Endometrium (tissue), 2 donors: ENCODE measurements around the gene DYNLT2B.
"Not testable (repeated sequence)": the region's sequence is repeated elsewhere in the genome, so short reads cannot be mapped to it uniquely, and the experiment has no call there.

Experiments
- FAIRE-seq: peaks from 2 replicates; lab custom pipeline; 2012; peaks lifted over from hg19 to GRCh38; lab: Jason Lieb, UNC
- donor health status: control.
- donor health status: control.

The DYNLT2B gene

DNA sequence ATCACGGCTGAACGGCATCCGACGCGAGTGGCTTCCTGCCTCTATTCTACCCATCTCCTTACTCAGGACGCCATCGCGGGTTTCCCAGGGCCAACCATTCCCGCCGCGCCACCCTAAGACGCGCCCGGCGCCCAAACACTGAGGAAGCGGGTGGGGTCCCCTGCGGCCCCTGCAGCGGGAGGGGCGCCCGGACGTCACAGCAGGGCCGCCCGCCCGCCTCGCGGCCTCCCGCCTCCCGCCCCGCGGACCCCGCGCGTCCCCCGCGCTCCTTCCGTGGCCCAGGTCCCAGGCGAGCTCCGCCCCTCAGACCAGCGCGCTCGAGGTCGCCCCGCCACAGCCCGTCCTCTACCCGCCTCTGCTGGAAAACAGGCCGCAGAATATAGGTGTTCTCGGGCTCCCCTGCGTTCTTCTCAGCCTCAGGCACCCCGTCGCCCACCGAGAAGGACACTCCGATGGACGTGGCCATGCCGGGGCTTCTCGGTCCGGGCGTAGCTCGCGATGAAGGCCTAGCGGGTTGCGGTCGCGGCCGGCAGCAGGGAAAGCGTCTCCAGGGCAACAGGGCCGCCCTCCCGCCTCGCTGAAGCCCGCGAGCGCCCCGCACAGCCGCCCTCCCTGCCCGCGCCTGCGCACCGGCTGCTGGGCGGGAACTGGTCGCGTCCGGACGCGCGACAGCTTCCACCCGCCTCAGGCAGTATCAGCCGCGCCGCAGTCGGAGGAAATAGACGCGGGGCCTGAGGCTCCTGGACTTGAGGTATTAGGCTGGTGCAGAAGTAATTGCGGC, at the start of gene DYNLT2B:
TSS of gene DYNLT2B (minus strand) at position 554 of the 781 bp plus-strand sequence. CDS start at position 466, 88 bp downstream.
- FAIRE-seq = no peak

DNA sequence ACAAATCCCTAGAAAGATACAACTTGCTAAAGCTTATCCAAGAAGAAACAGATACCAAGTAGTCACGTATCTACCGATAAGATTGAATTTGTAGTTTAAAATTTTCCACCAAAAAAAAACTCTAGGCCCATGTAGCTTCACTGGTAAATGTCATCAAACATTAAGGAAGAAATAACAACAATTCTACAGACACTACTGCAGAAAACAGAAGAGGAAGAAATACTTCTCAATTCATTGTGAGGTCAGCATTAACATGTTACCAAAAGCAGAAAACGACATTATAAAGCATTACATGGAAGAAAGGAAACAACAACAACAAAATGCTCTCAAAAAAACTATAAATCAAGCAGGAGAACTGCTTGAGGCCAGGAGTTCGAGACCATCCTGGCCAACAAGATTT, 47.7 kb upstream of the DYNLT2B start:
- no peak for FAIRE-seq

DNA sequence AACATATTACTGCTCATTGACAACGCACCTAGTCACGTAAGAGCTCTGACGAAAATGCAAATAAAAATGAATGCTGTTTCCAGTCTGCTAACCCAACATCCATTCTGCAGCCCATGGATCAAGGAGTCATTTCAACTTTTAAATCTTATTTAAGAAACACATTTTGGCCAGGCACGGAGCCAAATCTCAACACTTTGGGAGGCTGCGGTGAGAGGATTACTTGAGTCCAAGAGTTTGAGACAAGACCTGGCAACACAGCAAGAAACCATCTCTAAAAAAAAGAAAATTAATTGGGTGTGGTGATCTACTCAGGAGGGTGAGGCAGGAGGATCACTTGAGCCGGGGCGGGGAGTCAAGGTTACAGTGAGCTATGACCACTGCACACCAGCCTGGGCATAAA, 42.5 kb upstream of the DYNLT2B start:
- no peak for FAIRE-seq

DNA sequence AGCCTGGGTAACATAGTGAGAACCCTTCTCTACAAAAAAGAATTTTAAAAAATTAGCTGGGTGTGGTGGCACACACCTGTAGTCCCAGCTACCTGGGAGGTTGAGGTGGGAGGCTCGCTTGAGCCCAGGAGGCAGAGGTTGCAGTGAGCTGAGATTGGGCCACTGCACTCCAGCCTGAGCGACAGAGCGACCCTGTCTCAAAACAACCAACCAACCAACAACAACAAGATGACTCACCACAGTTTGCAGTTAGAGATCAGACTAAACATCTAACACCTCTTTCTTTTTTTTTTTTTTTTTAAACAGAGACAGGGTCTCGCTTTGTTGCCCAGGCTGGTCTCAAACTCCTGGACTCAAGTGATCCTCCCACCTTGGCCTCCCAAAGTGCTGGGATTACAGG, 40.5 kb upstream of the DYNLT2B start:
- FAIRE-seq = not testable (repeated sequence)

DNA sequence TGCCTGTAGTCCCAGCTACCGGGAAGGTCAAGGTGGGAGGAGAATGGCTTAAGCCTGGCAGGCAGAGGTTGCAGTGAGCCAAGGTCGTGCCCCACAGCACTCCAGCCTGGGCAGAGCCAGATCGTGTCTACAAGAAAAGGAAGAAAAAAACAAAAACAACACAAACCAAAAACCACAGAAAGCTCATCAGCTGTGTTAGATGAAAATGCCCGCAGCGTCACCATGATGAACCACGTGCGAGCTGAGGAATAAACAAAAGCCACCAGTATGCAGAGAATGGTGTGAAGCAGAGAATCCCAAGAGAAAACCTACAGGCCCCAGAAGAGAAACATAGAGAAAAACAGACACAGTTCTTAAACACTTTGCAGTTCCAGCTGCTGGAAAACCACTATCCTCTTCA, 39.9 kb upstream of the DYNLT2B start:
- FAIRE-seq = no peak

- no peak for FAIRE-seq
Observed at GRCh38 chr3:196356556-196356955, 38.5 kb upstream of the DYNLT2B start.

DNA sequence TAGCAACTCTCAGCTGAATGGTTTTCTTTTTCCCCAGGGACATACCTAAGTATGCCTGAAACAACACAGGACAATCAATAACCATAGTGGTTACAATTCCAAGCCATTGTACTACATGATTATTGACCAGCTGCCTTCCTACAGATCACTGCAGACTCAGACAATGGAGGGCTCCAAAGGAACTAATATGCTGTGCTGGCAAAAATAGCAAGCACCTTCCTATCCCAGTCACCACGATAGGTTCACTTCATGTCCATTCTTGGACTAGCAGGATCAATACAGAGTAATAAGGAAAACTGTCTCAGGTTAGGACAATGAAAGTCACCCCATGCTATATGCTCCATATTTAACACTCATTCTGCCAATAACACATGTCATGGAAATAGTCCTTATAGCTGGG, 37.6 kb upstream of the DYNLT2B start:
- FAIRE-seq = no peak

- no peak for FAIRE-seq
Observed at GRCh38 chr3:196354132-196354531, 36.1 kb upstream of the DYNLT2B start.

GRCh38 chr3:196351541-196351940, 33.5 kb upstream of the DYNLT2B start:
- no peak for FAIRE-seq

DNA sequence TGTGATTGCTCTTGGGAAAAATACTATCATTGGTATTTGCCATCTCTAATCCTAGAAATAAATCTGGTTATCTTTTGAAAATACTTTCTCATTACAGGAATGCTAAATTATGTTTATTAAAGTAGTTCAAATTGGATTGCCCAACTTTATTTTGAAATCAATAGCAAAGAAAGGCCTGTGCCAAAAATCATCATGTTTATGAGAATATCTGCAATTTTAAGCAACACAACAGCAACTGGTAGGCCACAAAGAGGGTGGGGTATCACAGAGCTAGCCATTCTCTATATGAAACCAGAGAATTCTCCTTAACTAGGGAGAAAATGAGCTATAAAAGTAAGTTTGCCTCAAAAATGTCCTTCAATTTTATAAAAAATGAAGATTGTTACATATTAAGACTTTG, 32.0 kb upstream of the DYNLT2B start:
- no peak for FAIRE-seq

DNA sequence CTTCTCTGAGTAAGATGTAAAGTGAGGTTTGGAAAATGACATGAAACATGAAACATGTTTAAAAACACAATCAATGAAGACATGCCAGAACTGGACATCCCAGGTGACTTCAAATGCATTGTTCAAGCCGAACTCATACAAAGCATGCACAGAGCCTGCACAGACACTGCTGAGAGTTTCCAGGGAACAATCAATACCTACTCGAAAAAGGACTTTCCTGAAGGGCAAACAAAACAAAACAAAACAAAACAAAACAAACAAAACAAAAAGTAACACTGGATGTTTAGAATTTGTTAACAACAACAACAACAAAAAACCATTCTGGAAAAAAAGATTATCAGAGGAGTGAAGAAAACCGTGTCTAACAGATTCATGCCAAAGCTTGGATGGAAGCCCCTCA, 30.7 kb upstream of the DYNLT2B start:
- no peak for FAIRE-seq

- no peak for FAIRE-seq
Observed at GRCh38 chr3:196344663-196345062, 26.6 kb upstream of the DYNLT2B start.

DNA sequence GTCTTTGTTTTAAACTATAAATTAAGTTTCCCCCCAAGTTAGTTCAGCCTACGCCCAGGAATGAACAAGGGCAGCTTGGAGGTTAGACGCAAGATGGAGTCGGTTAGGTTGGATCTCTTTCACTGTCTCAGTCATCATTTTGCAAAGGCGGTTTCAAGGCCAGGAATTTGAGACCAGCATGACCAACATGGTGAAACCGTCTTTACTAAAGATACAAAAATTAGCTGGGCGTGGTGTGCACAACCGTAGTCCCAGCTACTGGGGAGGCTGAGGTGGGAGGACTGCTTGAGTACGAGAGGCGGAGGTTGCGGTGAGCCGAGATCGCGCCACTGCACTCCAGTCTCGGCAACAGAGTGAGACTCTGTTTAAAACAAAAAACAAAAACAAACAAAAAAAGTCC, 25.9 kb upstream of the DYNLT2B start:
- FAIRE-seq = not testable (repeated sequence)

- no peak for FAIRE-seq
Observed at GRCh38 chr3:196341137-196341536, 23.1 kb upstream of the DYNLT2B start.

DNA sequence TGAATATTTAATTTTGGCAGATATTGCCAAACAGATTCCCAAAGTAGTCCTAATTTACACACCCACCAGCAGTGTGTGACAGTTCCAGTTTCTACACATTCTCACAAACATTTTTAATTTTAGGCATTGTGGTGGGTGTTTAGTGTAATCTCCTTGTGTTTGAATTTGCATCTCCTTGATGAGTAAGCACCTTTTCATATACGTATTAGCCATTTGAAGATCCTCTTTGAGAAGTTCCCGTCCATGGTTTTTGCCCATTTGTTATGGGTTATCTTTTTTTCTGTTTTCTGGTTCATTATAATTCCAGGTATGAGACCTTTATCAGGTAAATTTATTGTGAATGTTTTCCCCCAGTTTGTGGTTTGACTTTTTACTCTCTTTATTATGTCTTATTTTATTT, 22.4 kb upstream of the DYNLT2B start:
- no peak for FAIRE-seq

GRCh38 chr3:196339493-196340254, 21.6 kb upstream of the DYNLT2B start:
- no peak for FAIRE-seq

- no peak for FAIRE-seq
Observed at GRCh38 chr3:196339044-196339443, 21.0 kb upstream of the DYNLT2B start.

- FAIRE-seq = no peak
Observed at GRCh38 chr3:196336319-196337145, 18.5 kb upstream of the DYNLT2B start.

DNA sequence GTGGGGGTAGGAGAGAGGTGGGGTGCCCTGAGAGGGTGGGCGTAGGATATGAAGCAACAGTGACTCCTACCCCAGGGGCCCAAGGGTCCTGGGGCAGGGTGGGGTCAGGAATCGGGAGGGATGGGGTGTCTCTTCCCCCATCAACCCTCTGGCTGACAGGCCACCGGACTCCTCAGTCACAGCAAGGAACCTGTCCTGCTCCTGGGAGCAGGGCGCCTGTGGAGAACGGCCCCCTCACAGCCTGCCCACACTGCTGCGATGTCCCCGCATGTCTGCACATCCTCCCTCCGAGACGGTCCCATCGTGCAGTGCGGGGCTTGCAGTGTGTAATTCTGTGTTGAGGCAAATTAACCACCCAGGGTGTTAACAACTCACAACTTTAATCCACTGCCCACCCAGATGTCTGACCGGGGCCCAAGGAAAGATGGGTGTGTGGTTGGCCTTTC, 17.5 kb upstream of the DYNLT2B start:
- no peak for FAIRE-seq

DNA sequence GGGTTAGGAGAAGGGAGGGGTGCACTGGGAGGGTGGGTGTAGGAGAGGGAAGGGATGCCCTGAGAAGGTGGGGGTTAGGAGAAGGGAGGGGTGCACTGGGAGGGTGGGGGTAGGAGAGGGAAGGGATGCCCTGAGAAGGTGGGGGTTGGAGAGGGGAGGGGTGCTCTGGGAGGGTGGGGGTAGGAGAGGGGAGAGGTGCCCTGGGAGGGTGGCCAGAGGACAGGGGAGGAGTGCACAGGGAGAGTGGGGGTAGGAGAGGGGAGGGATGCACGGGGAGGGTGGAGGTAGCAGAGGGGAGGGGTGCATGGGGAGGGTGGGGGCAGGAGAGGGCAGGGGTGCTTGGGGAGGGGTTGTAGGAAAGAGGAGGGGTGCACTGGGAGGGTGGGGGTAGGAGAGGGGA, 16.9 kb upstream of the DYNLT2B start:
- FAIRE-seq = no peak

DNA sequence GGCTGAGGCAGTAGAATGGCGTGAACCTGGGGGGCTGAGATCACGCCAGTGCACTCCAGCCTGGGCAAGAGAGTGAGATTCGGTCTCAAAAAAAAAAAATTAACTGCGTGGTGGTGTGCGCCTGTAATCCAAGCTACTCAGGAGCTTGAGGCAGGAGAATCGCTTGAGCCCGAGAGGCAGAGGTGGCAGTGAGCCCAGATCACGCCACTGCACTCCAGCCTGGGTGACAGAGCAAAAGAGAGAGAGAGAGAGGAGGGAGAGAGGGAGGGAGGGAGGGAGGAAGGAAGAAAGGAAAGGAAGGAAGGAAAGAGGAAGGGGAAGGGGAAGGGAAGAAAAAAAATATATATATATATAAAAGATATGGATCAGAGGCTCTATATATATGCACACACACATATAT, 14.1 kb upstream of the DYNLT2B start:
- no peak for FAIRE-seq

DNA sequence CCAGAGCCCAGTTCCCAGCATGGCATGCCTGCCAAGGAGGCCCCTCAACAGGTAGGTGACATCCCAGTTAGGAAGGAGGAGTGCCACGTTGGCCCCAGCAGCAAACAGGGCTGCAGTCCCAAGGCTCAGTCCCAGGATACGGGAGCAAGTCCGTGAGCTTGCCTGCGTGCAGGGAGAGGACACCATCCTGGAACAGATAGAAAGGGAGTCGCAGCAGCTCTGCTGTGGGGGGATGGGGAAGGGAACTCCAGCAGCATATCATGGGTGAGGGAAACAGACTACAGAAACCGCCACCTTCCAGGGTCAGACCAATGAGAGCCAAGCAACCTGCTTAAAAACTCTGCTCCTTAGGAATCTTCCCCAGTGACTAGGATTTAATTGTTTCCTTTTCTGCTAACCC, 9.4 kb upstream of the DYNLT2B start:
- no peak for FAIRE-seq

GRCh38 chr3:196326936-196327335, 8.9 kb upstream of the DYNLT2B start:
- FAIRE-seq = no peak
